Posterior cingulate gyrus (tissue), 11 donors: ENCODE data around the gene CT47B1.
A peak's percentile ranks its signal among the peaks of the same experiment; 100 is the strongest.
"Not testable (repeated sequence)": the region's sequence is repeated elsewhere in the genome, so short reads cannot be mapped to it uniquely, and the experiment has no call there.

Experiments used
- DNase-seq, 10 donors: peaks; one replicate each; pipeline versions ENCODE4 v3.0.0 to v3.0.0-alpha.2; 2020 to 2021; ENCODE audit warnings: mixed read lengths in 3 of 10
- intact Hi-C: fragments of 100-400 bp; cut with DNase I; formaldehyde crosslinking; loops from one replicate; pipeline ENCODE4 v1.15.1; 2023

CT47B1 gene

GRCh38 chrX:120875766-120876165 is at the start of gene CT47B1:
TSS of gene CT47B1 (minus strand) at chrX:120875866. CDS start at chrX:120875670, 196 bp downstream.
- intact Hi-C loops, DNase-seq: not testable (repeated sequence)

- intact Hi-C loops, result no loop called here
- DNase-seq, result peak in 2 of 10 donors; percentile 80
Observed at GRCh38 chrX:120874678-120875557, 748 bp downstream of the CT47B1 start.

- no peak for DNase-seq
- intact Hi-C loops, result no loop called here
Observed at GRCh38 chrX:120857240-120857639, 18.4 kb downstream of the CT47B1 start.

- intact Hi-C loops, result no loop called here
- DNase-seq, result no peak
Observed at GRCh38 chrX:120840827-120841226, 34.8 kb downstream of the CT47B1 start.

- intact Hi-C loops, result no loop called here
- DNase-seq, result no peak
Observed at GRCh38 chrX:120839491-120839890, 36.2 kb downstream of the CT47B1 start.

- DNase-seq, intact Hi-C loops: not testable (repeated sequence)
Observed at GRCh38 chrX:120827213-120827612, 48.5 kb downstream of the CT47B1 start.

GRCh38 chrX:120825146-120825545 is 50.5 kb downstream of the CT47B1 start:
- DNase-seq, result no peak
- intact Hi-C loops, result no loop called here

GRCh38 chrX:120824021-120824420 is 51.6 kb downstream of the CT47B1 start:
- intact Hi-C loops, result no loop called here
- DNase-seq, result no peak

GRCh38 chrX:120823556-120823955 is 52.1 kb downstream of the CT47B1 start:
- intact Hi-C loops, result no loop called here
- DNase-seq, result no peak
